ENCODE measurements around the gene OSGEP.

The OSGEP gene

DNA sequence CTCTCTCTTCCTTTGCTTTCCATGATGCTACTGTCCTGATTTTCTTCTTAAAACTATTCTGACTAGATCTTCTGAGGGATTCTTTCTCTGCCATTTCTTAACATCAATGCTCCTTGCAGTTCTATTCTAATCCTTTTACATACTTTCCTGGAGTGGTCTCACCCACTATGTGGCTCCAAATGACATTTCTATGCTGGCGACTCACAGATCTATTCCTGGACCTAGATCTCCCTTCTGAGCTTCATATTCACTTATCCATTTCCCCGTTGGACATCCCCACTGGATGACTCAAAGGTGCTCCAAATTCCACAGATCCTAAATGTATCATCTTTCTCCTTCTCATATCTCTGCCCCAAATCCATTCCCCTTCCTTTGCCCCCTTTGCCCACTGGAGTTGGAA, 45.4 kb downstream of the OSGEP start:
- Histone ChIP-seq H3K9me3 (ENCODE audit: insufficient read depth, low read depth, low read length) (no peaks in the 10 kb centered on the region), H3K27me3 (ENCODE audit: insufficient read depth, low read length) (peaks cover 4% of the 10 kb centered on the region; the same call in 1 of the 2 replicates), H3K36me3 (ENCODE audit: insufficient read depth, low read depth, low read length) (peaks cover 15% of the 10 kb centered on the region), H3K27ac (ENCODE audit: low read length) (no peak overlapping the region), H3K4me1 (ENCODE audit: insufficient read depth, low read length) (peaks cover 5% of the 10 kb centered on the region; the same call in 1 of the 2 replicates), H3K9ac (ENCODE audit: low read depth, low read length) (no peak overlapping the region), H3K4me3 (ENCODE audit: low read length) (no peak overlapping the region)

DNA sequence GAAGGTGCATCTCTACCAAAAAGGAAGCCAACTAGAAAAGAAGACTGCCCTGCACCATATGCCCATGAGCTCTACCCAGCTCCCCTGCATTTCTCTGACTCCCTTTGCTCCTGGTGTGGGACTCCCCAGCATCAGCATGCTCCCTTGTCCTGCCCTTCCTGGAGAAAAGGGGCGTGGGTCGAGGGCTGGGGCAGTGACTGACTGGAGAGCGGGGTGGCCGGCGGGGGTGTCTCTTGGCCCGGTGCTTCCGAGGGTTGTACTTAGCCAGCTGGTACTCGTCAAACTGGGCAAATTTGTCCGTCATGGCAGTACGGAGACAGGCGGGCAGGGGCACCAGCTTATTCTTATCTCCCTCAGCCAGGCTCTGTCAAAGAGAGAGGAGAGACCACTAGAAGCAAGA, 51.1 kb downstream of the OSGEP start:
- H3K36me3 ChIP-seq (ENCODE audit: insufficient read depth, low read depth, low read length) = peaks cover 24% of the 10 kb centered on the region
- no peaks in the 10 kb centered on the region for H3K9me3 ChIP-seq (ENCODE audit: insufficient read depth, low read depth, low read length)

DNA sequence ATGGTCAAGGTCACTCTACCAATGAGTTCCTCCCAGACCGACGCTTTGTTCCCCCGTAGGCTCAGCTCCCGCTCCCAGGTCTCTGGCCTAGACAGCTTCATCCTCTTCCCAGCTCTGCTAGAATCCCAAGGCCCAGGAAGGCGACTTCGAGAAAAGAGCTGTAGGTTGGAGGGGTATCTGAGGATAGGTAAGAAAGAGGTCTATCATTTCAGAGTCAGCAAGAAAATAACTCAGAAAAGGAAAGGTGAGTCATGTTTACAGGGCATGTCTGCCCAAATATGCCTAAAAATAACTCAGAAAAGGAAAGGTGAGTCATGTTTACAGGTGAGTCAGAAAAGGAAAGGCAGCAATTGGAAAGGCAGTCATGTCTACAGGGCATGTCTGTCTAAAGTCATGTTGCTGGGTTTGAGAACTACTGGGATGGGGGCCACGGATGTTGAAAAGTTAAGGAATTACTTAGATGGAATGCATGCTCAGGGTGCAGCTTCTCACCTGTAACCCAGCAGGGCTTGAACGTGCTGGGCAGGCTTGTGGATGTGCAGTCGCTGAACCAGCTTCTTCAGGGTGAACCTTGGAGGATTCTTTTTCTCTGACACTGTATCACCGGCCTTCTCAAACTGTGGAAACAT, 53.5 kb downstream of the OSGEP start:
- no peaks in the 10 kb centered on the region for H3K9me3 ChIP-seq (ENCODE audit: insufficient read depth, low read depth, low read length)
- no peak overlapping the region for H3K27ac ChIP-seq (ENCODE audit: low read length)
- no peaks in the 10 kb centered on the region for H3K27me3 ChIP-seq (ENCODE audit: insufficient read depth, low read length)
- H3K4me3 ChIP-seq (ENCODE audit: low read length) = no peak overlapping the region
- no peaks in the 10 kb centered on the region for H3K4me1 ChIP-seq (ENCODE audit: insufficient read depth, low read length)
- H3K36me3 ChIP-seq (ENCODE audit: insufficient read depth, low read depth, low read length) = peaks cover 18% of the 10 kb centered on the region
- no peak overlapping the region for H3K9ac ChIP-seq (ENCODE audit: low read depth, low read length)

More for the DNA sequence above, 51.1 kb downstream of the OSGEP start:
- Histone ChIP-seq H3K4me3 (ENCODE audit: low read length) (no peak overlapping the region), H3K9ac (ENCODE audit: low read depth, low read length) (no peak overlapping the region), H3K27me3 (ENCODE audit: insufficient read depth, low read length) (no peaks in the 10 kb centered on the region), H3K4me1 (ENCODE audit: insufficient read depth, low read length) (no peaks in the 10 kb centered on the region), H3K27ac (ENCODE audit: low read length) (no peak overlapping the region)

DNA sequence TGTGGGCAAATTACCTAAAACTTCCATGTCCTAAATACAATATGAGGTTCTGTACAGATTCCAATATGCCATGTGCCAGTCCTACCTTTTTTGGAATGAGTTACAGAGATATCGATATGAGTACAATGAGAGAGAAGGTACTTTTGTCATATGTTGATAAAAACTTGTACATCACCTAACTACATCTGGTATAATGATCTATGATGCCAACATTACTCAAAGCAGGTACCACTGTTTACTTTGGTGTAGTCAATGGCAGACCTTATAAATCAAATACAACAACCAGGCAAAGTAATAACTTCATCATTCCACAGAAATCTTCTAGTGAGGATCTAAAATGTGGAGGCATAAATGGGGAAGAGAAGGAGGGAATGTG, 54.0 kb downstream of the OSGEP start:
- Histone ChIP-seq H3K9ac (ENCODE audit: low read depth, low read length) (no peak overlapping the region), H3K4me1 (ENCODE audit: insufficient read depth, low read length) (no peaks in the 10 kb centered on the region), H3K9me3 (ENCODE audit: insufficient read depth, low read depth, low read length) (no peaks in the 10 kb centered on the region), H3K4me3 (ENCODE audit: low read length) (no peak overlapping the region), H3K27ac (ENCODE audit: low read length) (no peak overlapping the region), H3K36me3 (ENCODE audit: insufficient read depth, low read depth, low read length) (peaks cover 18% of the 10 kb centered on the region), H3K27me3 (ENCODE audit: insufficient read depth, low read length) (no peaks in the 10 kb centered on the region)

DNA sequence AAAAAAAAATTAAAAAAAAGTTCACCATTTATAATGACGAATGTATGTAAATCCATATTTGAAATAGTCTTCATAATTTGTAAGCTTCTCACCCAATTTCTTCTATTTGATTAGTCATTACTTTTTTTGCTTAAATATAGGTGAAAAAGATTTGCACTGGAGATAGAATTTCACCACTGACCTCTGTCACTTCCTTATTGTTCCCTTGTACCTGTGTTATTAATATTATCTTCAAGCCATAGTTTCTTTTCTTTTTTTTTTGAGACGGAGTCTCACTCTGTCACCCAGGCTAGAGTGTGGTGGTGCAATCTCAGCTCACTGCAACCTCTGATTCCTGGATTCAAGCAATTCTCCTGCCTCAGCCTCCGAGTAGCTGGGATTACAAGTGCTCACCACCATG, 57.1 kb downstream of the OSGEP start:
- no peaks in the 10 kb centered on the region for H3K27me3 ChIP-seq (ENCODE audit: insufficient read depth, low read length)
- H3K4me1 ChIP-seq (ENCODE audit: insufficient read depth, low read length) = no peaks in the 10 kb centered on the region
- H3K4me3 ChIP-seq (ENCODE audit: low read length) = no peak overlapping the region
- H3K9ac ChIP-seq (ENCODE audit: low read depth, low read length) = no peak overlapping the region
- no peaks in the 10 kb centered on the region for H3K9me3 ChIP-seq (ENCODE audit: insufficient read depth, low read depth, low read length)
- H3K27ac ChIP-seq (ENCODE audit: low read length) = no peak overlapping the region
- H3K36me3 ChIP-seq (ENCODE audit: insufficient read depth, low read depth, low read length) = peaks cover 23% of the 10 kb centered on the region

Data from iPS-20b (cell line).